ENCODE results near the gene ANKH. TPM values are rescaled to one million over a fixed set of nuclear protein-coding genes. Genes with fewer than 3 reads are reported as not detected.
"Not testable (repeated sequence)": the region's sequence is repeated elsewhere in the genome, so short reads cannot be mapped to it uniquely, and the experiment has no call there.

Gene ANKH
- total RNA-seq = 75.9 TPM

GRCh38 chr5:14871214-14872069 lies at the start of gene ANKH:
Gene ANKH, minus strand, starts transcription at chr5:14871778. Its CDS starts 331 bp downstream, at chr5:14871447.
- peak; percentile 84 for DNase-seq (ENCODE audit: low spot score)
- ATAC-seq = peak; percentile 86

GRCh38 chr5:14920121-14920520 lies 48.5 kb upstream of the ANKH start:
- no peak for ATAC-seq

GRCh38 chr5:14919106-14919505 lies 47.5 kb upstream of the ANKH start:
- not testable (repeated sequence) for DNase-seq (ENCODE audit: low spot score); ATAC-seq

More at GRCh38 chr5:14920121-14920520, 48.5 kb upstream of the ANKH start:
- no peak for DNase-seq (ENCODE audit: low spot score)

GRCh38 chr5:14917719-14918118 lies 46.1 kb upstream of the ANKH start:
- no peak for ATAC-seq

GRCh38 chr5:14915291-14915952 lies 43.8 kb upstream of the ANKH start:
- no peak for ATAC-seq
- DNase-seq (ENCODE audit: low spot score) = no peak

More at GRCh38 chr5:14917719-14918118, 46.1 kb upstream of the ANKH start:
- no peak for DNase-seq (ENCODE audit: low spot score)

DNA sequence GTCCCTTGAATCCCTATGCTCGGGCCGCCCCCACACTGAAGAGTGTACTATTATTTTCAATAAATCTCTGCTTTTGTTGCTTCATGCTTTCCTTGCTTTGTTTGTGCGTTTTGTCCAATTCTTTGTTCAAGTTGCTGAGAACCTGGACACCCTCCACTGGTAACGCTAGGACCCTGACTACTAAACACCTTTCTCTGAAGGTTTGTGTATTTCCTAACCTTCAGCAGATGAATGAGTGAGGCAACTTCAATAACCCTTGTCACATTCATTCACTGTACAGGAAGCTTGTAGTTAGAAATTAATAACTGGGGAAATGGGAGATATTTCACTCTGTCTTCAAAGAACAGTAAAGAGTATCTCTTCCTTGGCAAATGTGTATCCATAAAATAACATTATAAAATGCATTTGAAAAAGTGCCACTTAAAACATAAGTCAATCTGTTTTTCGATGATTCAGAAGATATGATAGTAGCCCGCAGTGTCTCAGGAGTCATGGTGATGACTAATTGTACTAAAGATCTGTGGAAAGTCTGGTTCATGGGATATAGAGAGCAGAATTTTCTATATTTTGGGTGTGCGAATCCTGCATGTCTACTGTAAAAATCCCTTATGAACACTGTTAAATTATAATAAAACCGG lies 43.2 kb upstream of the ANKH start:
- no peak for DNase-seq (ENCODE audit: low spot score)
- no peak for ATAC-seq

DNA sequence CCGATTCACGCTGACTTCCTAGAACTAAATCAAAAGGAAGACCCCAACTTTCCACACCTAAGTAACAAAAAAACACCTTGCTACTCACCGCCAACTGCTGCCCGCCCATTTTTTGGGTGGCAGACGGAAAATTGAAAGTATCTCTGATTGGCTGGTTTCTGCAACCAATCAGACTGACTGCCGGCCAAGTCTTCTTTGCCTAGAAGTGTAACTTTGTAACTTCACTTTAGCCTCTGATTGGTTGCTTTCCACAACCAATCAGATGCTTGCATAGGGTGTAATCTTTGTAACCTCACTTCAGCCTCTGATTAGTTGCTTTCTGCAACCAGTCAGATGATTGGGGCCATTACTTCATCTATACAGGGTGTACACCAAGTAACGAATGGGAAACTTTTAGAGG lies 42.6 kb upstream of the ANKH start:
- DNase-seq (ENCODE audit: low spot score) = no peak
- no peak for ATAC-seq

DNA sequence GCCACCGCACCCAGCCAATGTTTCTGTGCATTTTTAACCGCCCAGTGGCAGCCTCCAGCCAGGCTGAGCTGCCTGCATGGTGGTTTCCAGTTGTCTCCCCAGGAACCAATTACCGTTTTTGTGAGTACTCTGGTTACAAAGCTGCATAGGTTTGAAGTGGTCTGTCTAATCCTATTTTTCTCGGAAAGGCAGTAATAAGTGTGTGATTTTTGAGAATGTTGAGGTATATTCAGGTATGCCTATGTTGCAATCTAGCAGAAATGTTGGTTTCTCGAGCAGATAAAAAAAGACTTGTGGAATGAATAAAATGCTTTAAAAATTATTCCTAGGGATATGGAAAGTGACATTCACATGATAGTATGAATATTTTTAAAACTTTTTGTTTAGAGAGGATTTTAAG lies 41.5 kb upstream of the ANKH start:
- no peak for DNase-seq (ENCODE audit: low spot score)
- no peak for ATAC-seq

- ATAC-seq (no peak), DNase-seq (ENCODE audit: low spot score) (no peak)
These were observed 40.6 kb upstream of the ANKH start for GRCh38 chr5:14912206-14912605.

DNA sequence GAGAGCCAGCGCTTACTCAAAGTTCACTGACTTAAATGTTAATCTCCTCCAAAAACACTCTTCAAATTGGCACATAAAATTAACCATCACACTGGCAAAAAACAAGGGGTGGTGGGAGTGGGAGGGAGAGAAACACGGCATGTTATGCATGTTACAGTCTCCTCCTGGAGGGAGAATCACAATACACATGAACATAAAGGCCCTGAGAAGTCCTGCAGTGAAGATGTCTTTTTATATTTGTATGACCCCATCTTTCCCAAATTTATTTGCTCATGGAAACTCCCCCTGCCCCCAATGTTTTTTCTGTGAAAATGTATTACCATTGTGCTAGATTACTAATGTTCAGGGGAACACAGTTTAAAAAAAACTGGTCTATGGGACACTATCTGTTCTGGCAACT lies 37.8 kb upstream of the ANKH start:
- DNase-seq (ENCODE audit: low spot score) = no peak
- no peak for ATAC-seq

GRCh38 chr5:14908172-14908571 lies 36.6 kb upstream of the ANKH start:
- ATAC-seq (no peak), DNase-seq (ENCODE audit: low spot score) (no peak)

GRCh38 chr5:14906628-14907027 lies 35.0 kb upstream of the ANKH start:
- no peak for DNase-seq (ENCODE audit: low spot score)
- ATAC-seq = no peak

- no peak for ATAC-seq
These were observed 31.4 kb upstream of the ANKH start for GRCh38 chr5:14902826-14903560.

DNA sequence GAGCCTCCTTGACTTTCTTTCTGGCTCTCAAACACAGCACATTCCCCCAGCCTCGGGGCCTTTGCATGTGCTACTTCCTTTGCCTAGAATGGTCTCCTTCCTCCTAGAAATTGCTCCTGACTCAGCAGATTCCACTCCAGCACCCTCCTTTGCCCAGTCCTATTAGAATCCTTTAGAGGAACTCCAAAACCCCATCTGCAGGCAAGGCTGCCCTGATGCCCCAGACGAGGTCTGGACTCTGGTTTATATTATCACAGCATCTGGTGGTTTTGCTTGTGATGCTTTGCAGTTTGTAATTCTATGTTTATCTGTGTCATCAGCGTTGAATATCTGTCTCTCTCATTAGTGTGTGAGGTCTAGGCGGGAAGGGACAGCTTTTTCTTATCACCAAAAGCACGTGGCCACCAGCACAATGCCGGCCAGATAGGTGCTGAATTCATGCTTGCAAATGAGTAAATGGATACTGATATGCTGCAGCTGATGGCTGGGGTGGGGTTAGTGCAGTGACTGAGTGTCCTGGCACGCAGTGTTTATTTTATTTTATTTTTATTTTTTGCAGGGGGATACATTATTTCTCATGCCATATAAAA lies 30.0 kb upstream of the ANKH start:
- peak; percentile 43 for ATAC-seq
- no peak for DNase-seq (ENCODE audit: low spot score)

More at GRCh38 chr5:14902826-14903560, 31.4 kb upstream of the ANKH start:
- no peak for DNase-seq (ENCODE audit: low spot score)

GRCh38 chr5:14900693-14901461 lies 29.3 kb upstream of the ANKH start:
- DNase-seq (ENCODE audit: low spot score) = no peak

DNA sequence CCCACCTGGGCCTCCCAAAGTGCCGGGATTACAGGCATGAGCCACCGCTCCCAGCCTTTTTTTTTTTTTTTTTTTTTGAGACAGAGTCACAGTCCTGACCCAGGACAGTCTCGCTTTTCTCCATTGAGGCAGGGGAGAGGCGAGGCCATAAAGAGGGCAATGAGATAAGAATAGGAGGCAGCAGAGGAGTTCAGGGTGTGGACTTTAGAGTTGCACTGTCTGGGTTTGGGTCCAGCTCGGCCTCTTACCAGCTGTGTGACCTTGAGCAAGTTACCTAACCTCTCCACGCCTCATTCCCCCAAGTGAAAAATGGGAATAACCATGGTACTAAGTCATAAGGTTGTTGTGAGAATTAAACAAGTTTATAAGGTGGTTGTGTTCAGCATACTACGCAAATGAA lies 24.6 kb upstream of the ANKH start:
- no peak for DNase-seq (ENCODE audit: low spot score)
- ATAC-seq = no peak

More at GRCh38 chr5:14900693-14901461, 29.3 kb upstream of the ANKH start:
- peak; percentile 59 for ATAC-seq

DNA sequence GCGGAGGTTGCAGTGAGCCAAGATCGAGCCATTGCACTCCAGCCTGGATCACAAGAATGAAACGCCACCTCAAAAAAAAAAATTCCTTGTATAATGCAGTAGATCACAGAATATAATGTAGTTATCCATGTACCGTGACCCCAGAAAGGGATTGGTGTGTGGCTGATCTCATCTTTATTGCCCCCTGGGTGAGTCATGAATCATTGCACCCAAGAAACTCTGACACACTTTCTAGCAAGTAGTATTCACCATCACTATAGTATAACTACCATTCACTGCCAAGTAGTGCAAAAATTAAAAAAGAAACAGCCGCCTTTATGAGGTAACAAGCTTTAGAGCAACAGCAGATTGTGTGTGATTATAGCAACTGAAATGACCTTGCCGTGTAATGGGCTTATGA lies 23.7 kb upstream of the ANKH start:
- ATAC-seq = peak; percentile 23
- DNase-seq (ENCODE audit: low spot score) = no peak

DNA sequence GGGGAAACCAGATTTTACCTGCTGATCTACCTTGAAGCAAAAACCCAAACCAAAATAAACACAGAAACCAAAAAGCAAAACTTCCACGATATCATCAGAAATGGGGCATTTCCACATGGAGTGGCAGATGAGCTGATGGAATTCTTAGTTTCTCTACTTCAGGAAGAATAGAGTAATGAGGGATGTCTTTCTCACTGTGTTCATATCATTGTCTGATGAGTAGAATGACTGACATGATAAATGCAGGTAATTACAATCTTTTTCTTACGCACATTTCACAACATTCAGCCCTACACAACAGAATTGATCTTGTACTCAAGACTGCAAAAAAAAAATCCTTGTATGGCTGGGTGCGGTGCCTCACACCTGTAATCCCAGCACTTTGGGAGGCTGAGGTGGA lies 23.2 kb upstream of the ANKH start:
- no peak for DNase-seq (ENCODE audit: low spot score)
- no peak for ATAC-seq

GRCh38 chr5:14893381-14893780 lies 21.8 kb upstream of the ANKH start:
- ATAC-seq = no peak

DNA sequence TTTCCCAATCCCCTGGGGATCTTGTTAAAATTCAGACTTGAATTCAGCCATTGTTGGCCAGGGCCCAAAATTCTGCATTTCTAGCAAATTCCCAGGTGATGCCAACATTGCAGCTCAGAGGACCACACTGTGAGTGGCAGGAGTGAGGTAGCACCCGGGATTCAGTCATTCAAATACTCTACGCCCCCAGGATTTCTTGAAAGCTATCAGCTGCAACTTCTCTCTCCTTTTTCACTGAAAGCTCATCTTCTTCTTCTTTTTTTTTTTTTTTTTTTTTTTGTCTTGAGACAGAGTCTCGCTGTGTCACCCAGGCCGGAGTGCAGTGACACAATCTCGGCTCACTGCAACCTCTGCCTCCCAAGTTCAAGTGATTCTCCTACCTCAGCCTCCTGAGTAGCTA lies 19.3 kb upstream of the ANKH start:
- no peak for DNase-seq (ENCODE audit: low spot score)
- ATAC-seq = no peak

More at GRCh38 chr5:14893381-14893780, 21.8 kb upstream of the ANKH start:
- DNase-seq (ENCODE audit: low spot score) = no peak

Data from left lobe of liver (tissue), 2 donors.